Osteocyte (in vitro differentiated cells): ENCODE measurements around the gene TNK2. TPM values are rescaled to one million over a fixed set of nuclear protein-coding genes. Genes with fewer than 3 reads are reported as not detected.

Source experiments
- DNase-seq: peaks from one replicate; pipeline ENCODE4 v3.0.0; 2021; ENCODE audit warnings: mixed read lengths; ENCODE audit not compliant: unreplicated experiment; ENCODE audit errors: extremely low spot score
- H3K27ac Mint-ChIP-seq: one replicate; pipeline ENCODE4 v1.8.0; 2021; ENCODE audit warnings: mild to moderate bottlenecking, mixed read lengths; ENCODE audit not compliant: unreplicated experiment
- H3K27me3 Mint-ChIP-seq: one replicate; pipeline ENCODE4 v1.8.0; 2021; ENCODE audit warnings: mixed read lengths; ENCODE audit not compliant: unreplicated experiment
- H3K36me3 Mint-ChIP-seq: one replicate; pipeline ENCODE4 v1.8.0; 2021; ENCODE audit warnings: mixed read lengths; ENCODE audit not compliant: unreplicated experiment
- H3K4me1 Mint-ChIP-seq: one replicate; pipeline ENCODE4 v1.8.0; 2021; ENCODE audit warnings: mixed read lengths; ENCODE audit not compliant: unreplicated experiment
- H3K4me3 Mint-ChIP-seq: one replicate; pipeline ENCODE4 v1.8.0; 2021; ENCODE audit warnings: mild to moderate bottlenecking, moderate library complexity, mixed read lengths; ENCODE audit not compliant: unreplicated experiment
- H3K9me3 Mint-ChIP-seq: one replicate; pipeline ENCODE4 v1.8.0; 2021; ENCODE audit warnings: mixed read lengths; ENCODE audit not compliant: unreplicated experiment
- total RNA-seq: library from RNA; stranded (reverse); gene quantifications from 2 replicates; pipeline ENCODE4 v1.2.1, GENCODE V29; 2021
- TF ChIP-seq, protein P1 (sequence below): fragments of 200-600 bp; sonication (generic); IDR thresholded peaks from 2 replicates; pipeline ENCODE4 v1.5.0; 2021; ENCODE audit warnings: antibody characterized with exemption, mild to moderate bottlenecking, moderate library complexity

TNK2 gene
- total RNA-seq, 1 donor from 2014 or later: 54.2 TPM

DNA sequence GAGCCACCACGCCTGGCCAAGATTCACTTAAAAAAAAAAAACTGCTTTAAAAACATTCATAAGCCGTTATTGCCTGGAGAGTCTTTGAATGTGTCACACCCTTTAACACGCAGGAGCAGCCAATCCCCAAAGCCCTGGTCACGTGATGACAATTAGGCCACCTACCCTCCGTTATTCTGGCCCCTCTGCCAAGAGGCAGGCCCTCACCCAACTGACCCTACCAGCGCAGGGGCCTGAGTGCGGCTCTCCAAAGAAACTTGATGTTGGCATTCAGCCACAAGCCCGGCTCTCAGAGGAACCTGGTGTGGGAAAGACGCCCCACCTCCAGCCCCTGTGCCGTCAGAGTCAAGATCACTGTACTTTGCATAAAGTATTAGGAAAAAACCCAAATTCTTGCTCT, 85.1 kb downstream of the TNK2 start:
- Mint-ChIP-seq H3K27me3 (peaks cover 13% of the 10 kb centered on the region), H3K36me3 (no peaks in the 10 kb centered on the region), H3K4me3 (no peak overlapping the region), H3K27ac (no peak overlapping the region), H3K4me1 (no peaks in the 10 kb centered on the region), H3K9me3 (no peaks in the 10 kb centered on the region)
- DNase-seq: no peak
- TF ChIP-seq, protein P1, sequence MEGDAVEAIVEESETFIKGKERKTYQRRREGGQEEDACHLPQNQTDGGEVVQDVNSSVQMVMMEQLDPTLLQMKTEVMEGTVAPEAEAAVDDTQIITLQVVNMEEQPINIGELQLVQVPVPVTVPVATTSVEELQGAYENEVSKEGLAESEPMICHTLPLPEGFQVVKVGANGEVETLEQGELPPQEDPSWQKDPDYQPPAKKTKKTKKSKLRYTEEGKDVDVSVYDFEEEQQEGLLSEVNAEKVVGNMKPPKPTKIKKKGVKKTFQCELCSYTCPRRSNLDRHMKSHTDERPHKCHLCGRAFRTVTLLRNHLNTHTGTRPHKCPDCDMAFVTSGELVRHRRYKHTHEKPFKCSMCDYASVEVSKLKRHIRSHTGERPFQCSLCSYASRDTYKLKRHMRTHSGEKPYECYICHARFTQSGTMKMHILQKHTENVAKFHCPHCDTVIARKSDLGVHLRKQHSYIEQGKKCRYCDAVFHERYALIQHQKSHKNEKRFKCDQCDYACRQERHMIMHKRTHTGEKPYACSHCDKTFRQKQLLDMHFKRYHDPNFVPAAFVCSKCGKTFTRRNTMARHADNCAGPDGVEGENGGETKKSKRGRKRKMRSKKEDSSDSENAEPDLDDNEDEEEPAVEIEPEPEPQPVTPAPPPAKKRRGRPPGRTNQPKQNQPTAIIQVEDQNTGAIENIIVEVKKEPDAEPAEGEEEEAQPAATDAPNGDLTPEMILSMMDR: no peak

DNA sequence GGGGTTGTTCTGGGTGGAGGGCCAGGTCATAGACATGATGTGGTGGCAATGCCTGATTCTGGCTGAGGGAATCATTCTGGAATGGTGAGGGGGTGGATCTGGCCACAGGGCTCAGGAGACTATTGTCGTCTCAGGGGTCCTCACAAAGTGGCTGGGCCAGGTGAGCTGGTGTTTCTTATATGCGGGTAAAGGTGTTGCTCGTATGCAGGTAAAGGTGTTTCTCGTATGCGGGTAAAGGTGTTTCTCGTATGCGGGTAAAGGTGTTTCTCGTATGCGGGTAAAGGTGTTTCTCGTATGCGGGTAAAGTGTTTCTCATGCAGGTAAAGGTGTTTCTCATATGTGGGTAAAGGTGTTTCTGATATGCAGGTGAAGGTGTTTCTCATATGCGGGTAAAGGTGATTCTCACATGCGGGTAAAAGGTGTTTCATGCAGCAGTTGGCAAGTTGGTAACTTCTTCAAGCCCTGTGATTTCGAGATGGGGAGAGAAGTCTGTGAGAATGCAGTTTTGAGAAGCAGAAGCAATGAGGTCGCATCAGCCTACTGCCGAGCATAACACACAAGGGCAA, 86.1 kb downstream of the TNK2 start:
- no peaks in the 10 kb centered on the region for H3K9me3 Mint-ChIP-seq
- peaks cover 13% of the 10 kb centered on the region for H3K27me3 Mint-ChIP-seq
- TF ChIP-seq, protein P1: no peak
- H3K27ac Mint-ChIP-seq: no peak overlapping the region
- no peaks in the 10 kb centered on the region for H3K36me3 Mint-ChIP-seq
- no peaks in the 10 kb centered on the region for H3K4me1 Mint-ChIP-seq
- DNase-seq: no peak
- H3K4me3 Mint-ChIP-seq: no peak overlapping the region

DNA sequence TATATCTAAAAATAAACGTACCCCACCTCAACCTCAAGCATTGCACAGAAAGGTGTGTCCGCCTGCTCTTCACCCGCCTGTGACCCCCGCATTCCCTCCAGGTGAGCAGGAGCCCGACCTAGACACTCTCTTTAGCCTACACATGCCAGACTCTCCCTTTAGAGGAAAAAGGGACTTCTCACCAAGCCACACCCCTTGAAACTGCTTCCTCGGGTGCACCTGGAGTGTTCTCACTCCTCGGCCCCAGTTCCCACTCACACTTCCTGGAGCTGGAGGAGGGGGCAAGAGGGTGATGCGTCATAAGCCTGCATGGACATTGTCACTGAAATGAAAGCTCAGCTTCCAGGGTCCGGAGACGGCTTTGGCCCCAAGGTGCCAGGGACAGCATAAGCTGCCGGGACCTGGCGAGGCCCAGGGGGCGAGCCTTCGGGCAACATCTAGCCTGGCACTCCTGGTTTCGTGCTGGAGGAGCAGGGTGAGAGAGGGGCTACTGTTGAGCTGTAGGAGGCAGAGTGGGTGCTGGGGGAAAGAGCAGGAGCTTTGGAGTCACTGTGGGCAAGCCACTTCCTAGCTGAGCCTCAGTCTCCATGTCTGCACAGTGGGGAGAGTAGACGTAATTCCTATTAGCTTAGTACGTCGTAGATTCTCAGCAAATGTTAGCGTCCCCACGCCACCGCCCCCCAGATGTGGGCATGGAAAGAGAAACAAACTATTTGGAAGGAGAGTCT, 86.8 kb downstream of the TNK2 start:
- H3K27me3 Mint-ChIP-seq: peaks cover 13% of the 10 kb centered on the region
- H3K27ac Mint-ChIP-seq: no peak overlapping the region
- no peak for DNase-seq
- no peaks in the 10 kb centered on the region for H3K36me3 Mint-ChIP-seq
- no peaks in the 10 kb centered on the region for H3K9me3 Mint-ChIP-seq
- TF ChIP-seq, protein P1: no peak
- no peaks in the 10 kb centered on the region for H3K4me1 Mint-ChIP-seq
- no peak overlapping the region for H3K4me3 Mint-ChIP-seq

DNA sequence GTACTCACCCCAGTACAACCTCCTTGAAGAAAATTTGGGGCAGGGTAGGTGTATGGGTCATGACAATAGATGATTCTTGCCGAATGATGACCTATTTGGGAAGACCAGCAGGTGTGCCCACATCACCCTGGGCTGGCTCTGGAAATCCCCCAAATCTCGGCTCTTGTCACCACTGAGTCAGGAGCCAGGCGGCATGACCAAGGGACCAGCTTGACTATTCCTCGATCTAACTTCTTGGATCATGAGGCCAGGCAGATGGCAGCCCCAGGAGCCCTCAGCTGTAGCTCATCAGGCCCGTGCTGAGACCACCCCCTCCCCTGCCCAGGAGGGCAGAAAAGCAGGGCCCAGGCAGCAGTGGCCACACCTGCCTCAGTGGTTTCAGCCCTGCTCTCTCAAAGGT, 87.5 kb downstream of the TNK2 start:
- TF ChIP-seq, protein P1: no peak
- H3K27me3 Mint-ChIP-seq: peaks cover 13% of the 10 kb centered on the region
- no peak for DNase-seq
- H3K9me3 Mint-ChIP-seq: no peaks in the 10 kb centered on the region
- no peaks in the 10 kb centered on the region for H3K36me3 Mint-ChIP-seq
- H3K27ac Mint-ChIP-seq: no peak overlapping the region
- no peak overlapping the region for H3K4me3 Mint-ChIP-seq
- no peaks in the 10 kb centered on the region for H3K4me1 Mint-ChIP-seq

DNA sequence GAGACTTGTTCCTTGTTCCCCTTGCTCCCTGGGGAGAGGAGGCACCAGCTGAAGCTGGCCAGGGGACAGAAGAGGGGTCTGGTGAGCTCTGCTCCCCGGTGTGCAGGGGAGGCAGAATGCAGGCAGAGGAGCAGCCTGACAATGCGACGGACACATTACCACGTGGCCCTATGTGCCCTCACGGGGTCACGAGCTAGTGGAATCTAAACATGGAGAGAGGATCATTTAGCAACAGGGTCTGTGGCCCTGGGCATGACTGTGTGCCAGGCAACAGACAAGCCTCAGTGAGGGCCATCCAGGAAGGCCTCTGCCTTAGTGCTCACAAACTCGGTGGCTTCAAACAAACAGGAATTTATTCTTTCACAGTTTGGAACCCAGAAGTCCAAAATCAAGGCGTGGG, 88.2 kb downstream of the TNK2 start:
- H3K36me3 Mint-ChIP-seq: no peaks in the 10 kb centered on the region
- TF ChIP-seq, protein P1: no peak
- DNase-seq: no peak
- H3K4me3 Mint-ChIP-seq: no peak overlapping the region
- H3K27ac Mint-ChIP-seq: no peak overlapping the region
- H3K27me3 Mint-ChIP-seq: peaks cover 13% of the 10 kb centered on the region
- no peaks in the 10 kb centered on the region for H3K9me3 Mint-ChIP-seq
- H3K4me1 Mint-ChIP-seq: no peaks in the 10 kb centered on the region
